Measurements from ENCODE around the gene VWDE. TPM values are rescaled to one million over a fixed set of nuclear protein-coding genes. Genes with fewer than 3 reads are reported as not detected.

The VWDE gene
- total and polyA plus RNA-seq, 2 experiments from 2014 or later = 0.13 to 2.1 TPM

- no peaks in the 10 kb centered on the region for H3K9me2 ChIP-seq (replicated peaks; ENCODE audit: insufficient read depth)
- no peaks in the 10 kb centered on the region for H4K20me1 ChIP-seq (ENCODE audit: insufficient read depth, poor library complexity, severe bottlenecking)
- WGBS (ENCODE audit: low lambda C conversion rate, missing lambda C conversion rate) = 57% methylated on average over 11 of the region's 11 CpGs
- no peaks in the 10 kb centered on the region for H3K36me3 ChIP-seq (replicated peaks; ENCODE audit: insufficient read depth, low read depth)
- peak overlapping the region; percentile 25 for H2AFZ ChIP-seq
- peak overlapping the region; percentile 84 for H3K27ac ChIP-seq
- DNase-seq (ENCODE audit: low spot score) = peak; percentile 37
- H3K9me3 ChIP-seq (ENCODE audit: low read depth) = no peaks in the 10 kb centered on the region
- H3K4me2 ChIP-seq = peak overlapping the region; percentile 42
- H3K27me3 ChIP-seq = no peaks in the 10 kb centered on the region
- H3K79me2 ChIP-seq = no peaks in the 10 kb centered on the region
- H3K4me3 ChIP-seq = no peak overlapping the region
- no peaks in the 10 kb centered on the region for H3K4me1 ChIP-seq (ENCODE audit: insufficient read depth)
- TF ChIP-seq EZH2phosphoT487 (IDR thresholded peaks at IDR 0.05; ENCODE audit: low read depth, severe bottlenecking, unreplicated experiment) (no peak), EZH2 (IDR thresholded peaks at IDR 0.05; ENCODE audit: borderline replicate concordance) (no peak), CTCF (IDR thresholded peaks at IDR 0.05; ENCODE audit: poor library complexity) (no peak)
These were observed 28.4 kb upstream of the VWDE start for GRCh38 chr7:12431886-12432556.

GRCh38 chr7:12425311-12425710, 21.6 kb upstream of the VWDE start:
- no peaks in the 10 kb centered on the region for H3K4me1 ChIP-seq (ENCODE audit: insufficient read depth)
- no peak for DNase-seq (ENCODE audit: low spot score)
- no peaks in the 10 kb centered on the region for H3K36me3 ChIP-seq (replicated peaks; ENCODE audit: insufficient read depth, low read depth)
- H3K79me2 ChIP-seq = no peaks in the 10 kb centered on the region
- no peaks in the 10 kb centered on the region for H4K20me1 ChIP-seq (ENCODE audit: insufficient read depth, poor library complexity, severe bottlenecking)
- no peak overlapping the region for H3K4me3 ChIP-seq
- no peaks in the 10 kb centered on the region for H3K9me2 ChIP-seq (replicated peaks; ENCODE audit: insufficient read depth)
- no peak overlapping the region for H3K27ac ChIP-seq
- H3K9me3 ChIP-seq (ENCODE audit: low read depth) = no peaks in the 10 kb centered on the region
- no peak for TF ChIP-seq EZH2phosphoT487 (IDR thresholded peaks at IDR 0.05; ENCODE audit: low read depth, severe bottlenecking, unreplicated experiment)
- no peak for TF ChIP-seq CTCF (IDR thresholded peaks at IDR 0.05; ENCODE audit: poor library complexity)
- TF ChIP-seq EZH2 (IDR thresholded peaks at IDR 0.05; ENCODE audit: borderline replicate concordance) = no peak
- no peaks in the 10 kb centered on the region for H3K27me3 ChIP-seq
- 60% methylated on average over 1 of the region's 1 CpG for WGBS (ENCODE audit: low lambda C conversion rate, missing lambda C conversion rate)
- H2AFZ ChIP-seq = no peak overlapping the region
- no peak overlapping the region for H3K4me2 ChIP-seq

GRCh38 chr7:12423997-12424745, 20.5 kb upstream of the VWDE start:
- no peak for DNase-seq (ENCODE audit: low spot score)
- TF ChIP-seq CTCF (IDR thresholded peaks at IDR 0.05; ENCODE audit: poor library complexity) (no peak), EZH2 (IDR thresholded peaks at IDR 0.05; ENCODE audit: borderline replicate concordance) (no peak), EZH2phosphoT487 (IDR thresholded peaks at IDR 0.05; ENCODE audit: low read depth, severe bottlenecking, unreplicated experiment) (no peak)
- H3K79me2 ChIP-seq = no peaks in the 10 kb centered on the region
- H4K20me1 ChIP-seq (ENCODE audit: insufficient read depth, poor library complexity, severe bottlenecking) = no peaks in the 10 kb centered on the region
- no peaks in the 10 kb centered on the region for H3K4me1 ChIP-seq (ENCODE audit: insufficient read depth)
- H2AFZ ChIP-seq = no peak overlapping the region
- H3K27ac ChIP-seq = no peak overlapping the region
- no peaks in the 10 kb centered on the region for H3K9me3 ChIP-seq (ENCODE audit: low read depth)
- H3K4me3 ChIP-seq = no peak overlapping the region
- H3K27me3 ChIP-seq = no peaks in the 10 kb centered on the region
- H3K4me2 ChIP-seq = no peak overlapping the region
- H3K36me3 ChIP-seq (replicated peaks; ENCODE audit: insufficient read depth, low read depth) = no peaks in the 10 kb centered on the region
- no peaks in the 10 kb centered on the region for H3K9me2 ChIP-seq (replicated peaks; ENCODE audit: insufficient read depth)
- 60% methylated on average over 12 of the region's 12 CpGs for WGBS (ENCODE audit: low lambda C conversion rate, missing lambda C conversion rate)

Measured in hepatocyte (in vitro differentiated cells).